ENCODE results near the gene HNRNPA3.
A peak's percentile ranks its signal among the peaks of the same experiment; 100 is the strongest.

DNA sequence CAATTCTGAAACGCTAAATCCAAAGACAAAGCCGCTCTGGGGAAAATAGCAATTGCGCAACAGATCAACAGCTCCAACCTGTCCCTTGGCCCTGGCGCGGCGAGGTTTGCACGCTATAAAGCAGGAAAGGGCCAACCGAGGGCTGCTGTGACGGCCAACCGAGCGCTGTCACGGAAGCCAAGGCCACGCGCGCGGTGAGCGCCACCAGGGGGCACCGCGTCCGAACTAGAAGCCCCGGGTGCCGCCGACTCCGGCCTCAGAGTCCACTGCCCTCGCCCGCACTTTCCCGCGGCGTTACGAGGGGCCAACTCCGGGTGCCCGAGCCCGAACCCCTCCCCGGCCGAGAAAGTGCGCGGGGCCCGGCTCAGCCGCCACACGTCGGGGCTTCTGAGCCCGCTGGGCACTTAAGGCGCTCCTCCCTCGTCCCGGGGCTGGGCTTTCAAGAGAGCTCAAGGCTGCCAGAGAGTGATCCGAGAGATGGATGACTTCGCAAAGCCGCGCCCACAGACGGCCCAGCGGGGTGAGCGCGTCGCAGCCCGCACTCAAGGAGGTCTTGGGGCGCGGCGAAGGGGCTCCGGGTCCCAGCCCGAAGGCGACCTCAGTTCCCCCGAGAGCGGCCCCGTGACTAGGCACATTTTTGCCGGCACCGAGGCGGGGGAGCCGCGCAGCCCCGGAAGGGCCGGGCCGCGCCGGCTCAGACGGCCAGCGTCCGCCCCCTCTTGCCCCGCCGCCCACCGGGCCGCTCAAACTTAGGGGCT lies 51.0 kb downstream of the HNRNPA3 start:
- TF ChIP-seq CTCF (IDR thresholded peaks at IDR 0.05; ENCODE audit: low read depth, low read length, poor library complexity, severe bottlenecking) (peak; percentile 85), EZH2phosphoT487 (IDR thresholded peaks at IDR 0.05; ENCODE audit: borderline replicate concordance, low read length) (no peak)
